ENCODE results near the gene ADGRD2. TPM values are rescaled to one million over a fixed set of nuclear protein-coding genes. Genes with fewer than 3 reads are reported as not detected.

Gene ADGRD2
- total RNA-seq, 4 donors from 2014 or later, result 0.20 to 0.49 (median 0.36) TPM; not detected in 1

DNA sequence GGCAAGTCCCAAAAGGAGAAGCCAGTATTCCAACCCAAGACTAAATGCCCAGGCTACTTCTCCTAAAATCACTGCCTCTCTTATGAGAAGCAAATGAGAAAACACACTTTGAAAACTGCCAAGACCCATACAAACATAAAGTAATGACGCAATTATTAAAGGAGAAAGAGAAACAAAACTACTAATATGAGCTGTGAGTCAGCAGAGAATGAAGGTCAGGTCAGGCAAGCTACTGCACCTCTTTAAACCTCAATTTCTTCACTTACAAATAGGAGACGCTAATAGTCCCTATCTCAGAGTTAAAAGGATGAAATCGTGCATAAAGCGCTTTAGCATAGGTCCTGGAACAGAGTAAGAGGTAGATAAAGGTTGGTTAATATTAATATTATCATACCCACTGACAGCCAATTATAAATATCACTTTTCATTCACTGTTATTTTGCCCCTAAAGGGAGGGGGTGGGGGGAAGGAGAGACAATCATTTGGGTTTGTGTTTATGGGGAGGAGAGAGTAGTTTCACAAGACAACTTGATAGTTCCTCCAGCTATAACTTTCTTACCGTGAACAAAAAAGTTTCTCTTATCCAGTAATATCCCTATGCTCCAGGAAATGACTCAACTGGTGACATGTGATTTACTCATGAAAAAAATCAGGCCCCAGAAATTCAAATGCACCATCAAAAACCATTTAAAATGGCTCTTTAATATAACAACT is 38.6 kb upstream of the ADGRD2 start:
- H3K4me3 ChIP-seq (ENCODE audit: low read depth, poor library complexity, severe bottlenecking), result no peak overlapping the region
- WGBS, 2 donors, result 76 to 78% methylated on average over 5 of the region's 5 CpGs
- no peak for DNase-seq (ENCODE audit: low spot score in 2 of 2)
- TF ChIP-seq POLR2A (IDR thresholded peaks at IDR 0.05), result no peak
- TF ChIP-seq, protein P1, sequence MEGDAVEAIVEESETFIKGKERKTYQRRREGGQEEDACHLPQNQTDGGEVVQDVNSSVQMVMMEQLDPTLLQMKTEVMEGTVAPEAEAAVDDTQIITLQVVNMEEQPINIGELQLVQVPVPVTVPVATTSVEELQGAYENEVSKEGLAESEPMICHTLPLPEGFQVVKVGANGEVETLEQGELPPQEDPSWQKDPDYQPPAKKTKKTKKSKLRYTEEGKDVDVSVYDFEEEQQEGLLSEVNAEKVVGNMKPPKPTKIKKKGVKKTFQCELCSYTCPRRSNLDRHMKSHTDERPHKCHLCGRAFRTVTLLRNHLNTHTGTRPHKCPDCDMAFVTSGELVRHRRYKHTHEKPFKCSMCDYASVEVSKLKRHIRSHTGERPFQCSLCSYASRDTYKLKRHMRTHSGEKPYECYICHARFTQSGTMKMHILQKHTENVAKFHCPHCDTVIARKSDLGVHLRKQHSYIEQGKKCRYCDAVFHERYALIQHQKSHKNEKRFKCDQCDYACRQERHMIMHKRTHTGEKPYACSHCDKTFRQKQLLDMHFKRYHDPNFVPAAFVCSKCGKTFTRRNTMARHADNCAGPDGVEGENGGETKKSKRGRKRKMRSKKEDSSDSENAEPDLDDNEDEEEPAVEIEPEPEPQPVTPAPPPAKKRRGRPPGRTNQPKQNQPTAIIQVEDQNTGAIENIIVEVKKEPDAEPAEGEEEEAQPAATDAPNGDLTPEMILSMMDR (IDR thresholded peaks at IDR 0.05), result no peak
- intact Hi-C loops (cut with DNase I; ENCODE audit: low total_unique reads), result no loop called here

DNA sequence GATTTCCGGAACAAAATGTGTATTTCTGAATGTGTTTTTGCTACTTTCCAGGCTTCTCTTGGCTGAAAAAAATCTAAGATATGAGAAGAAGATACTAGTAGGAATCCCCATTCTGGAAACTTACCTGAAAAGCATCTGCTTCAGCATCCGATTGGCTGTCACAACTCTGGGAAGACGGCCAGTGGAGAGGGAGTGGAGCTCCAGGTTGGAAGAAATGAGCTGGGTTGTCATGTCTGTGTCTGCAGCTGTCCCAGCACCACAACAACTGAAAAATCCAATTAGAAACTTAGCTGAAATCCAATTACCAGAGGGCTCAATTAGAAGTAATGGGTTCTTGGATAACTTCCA is 38.0 kb upstream of the ADGRD2 start:
- H3K4me3 ChIP-seq (ENCODE audit: low read depth, poor library complexity, severe bottlenecking), result no peak overlapping the region
- intact Hi-C loops (cut with DNase I; ENCODE audit: low total_unique reads), result no loop called here
- TF ChIP-seq, protein P1 (IDR thresholded peaks at IDR 0.05), result no peak
- TF ChIP-seq POLR2A (IDR thresholded peaks at IDR 0.05), result no peak
- WGBS, 2 donors, result 80 to 83% methylated on average over 3 of the region's 3 CpGs
- no peak for DNase-seq (ENCODE audit: low spot score in 2 of 2)

DNA sequence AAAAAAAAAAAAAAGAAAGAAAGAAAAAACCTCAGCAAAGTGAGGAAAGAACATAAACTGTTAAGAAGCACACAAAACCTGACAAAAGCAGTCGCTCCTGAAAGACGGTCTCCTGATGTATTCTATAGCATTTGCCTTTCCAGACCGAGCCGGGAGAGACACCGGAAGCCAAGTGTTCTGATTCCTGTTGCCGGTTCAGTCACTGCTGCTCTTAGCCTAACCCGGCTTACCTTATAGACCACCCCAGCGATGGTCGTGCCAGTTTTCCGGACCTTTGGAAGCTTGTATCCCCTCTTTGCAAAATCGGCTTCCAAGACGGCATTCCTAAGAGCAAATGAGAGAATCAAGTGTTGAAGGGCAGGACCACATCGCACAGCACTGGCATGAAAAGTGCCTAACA is 35.6 kb upstream of the ADGRD2 start:
- no peak for DNase-seq (ENCODE audit: low spot score in 2 of 2)
- peak overlapping the region; percentile 51 for H3K4me3 ChIP-seq (ENCODE audit: low read depth, poor library complexity, severe bottlenecking)
- WGBS, 2 donors, result 9 to 18% methylated on average over 13 of the region's 13 CpGs
- intact Hi-C loops (cut with DNase I; ENCODE audit: low total_unique reads), result loop anchor here (5.0 kb wide), 1 partner anchor 128 kb away; no protein-coding TSS in a partner anchor
- TF ChIP-seq, protein P1 (IDR thresholded peaks at IDR 0.05), result no peak
- TF ChIP-seq POLR2A (IDR thresholded peaks at IDR 0.05), result no peak

DNA sequence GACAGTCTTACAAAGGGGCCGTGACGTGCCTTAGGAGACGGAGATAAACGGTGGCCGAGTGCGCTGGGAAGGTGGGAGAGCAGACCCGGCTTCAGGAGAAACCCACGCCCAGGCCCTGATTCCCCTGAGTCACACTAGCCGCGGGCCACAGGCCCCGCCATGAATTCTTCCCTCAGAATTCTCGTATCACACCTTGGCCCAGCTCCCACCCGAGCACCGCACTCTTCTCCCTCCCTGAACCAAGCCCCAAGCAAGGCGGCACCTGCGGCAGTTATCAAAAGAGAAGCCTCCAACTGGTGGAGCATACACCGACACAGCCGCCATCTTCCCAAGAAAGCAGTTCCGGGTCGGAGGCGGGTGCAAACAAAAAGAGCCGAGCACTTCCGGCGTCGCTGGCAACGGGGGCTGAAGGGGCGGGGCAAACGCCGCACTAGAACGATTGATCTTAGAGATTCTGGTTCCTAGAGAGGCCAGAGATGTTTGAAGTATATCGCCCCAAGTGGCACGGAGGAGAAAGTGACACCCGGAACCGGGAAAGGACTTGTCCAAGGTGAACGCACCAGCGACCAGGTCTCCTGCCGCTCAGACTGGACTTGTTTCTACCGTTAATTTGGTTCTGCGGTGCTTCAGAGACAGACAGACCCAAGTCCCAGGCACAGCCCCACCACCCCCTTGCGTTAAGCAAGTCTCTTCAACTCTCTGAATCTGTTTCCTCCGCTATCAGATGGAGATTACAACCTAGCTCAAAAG is 35.0 kb upstream of the ADGRD2 start, which contains the start of gene PSMB7:
Gene PSMB7 (minus strand): TSS at position 341 of the 750 bp plus-strand sequence. CDS start 17 bp downstream, at position 324.
- 5 to 7% methylated on average over 41 of the region's 41 CpGs for WGBS, 2 donors

DNA sequence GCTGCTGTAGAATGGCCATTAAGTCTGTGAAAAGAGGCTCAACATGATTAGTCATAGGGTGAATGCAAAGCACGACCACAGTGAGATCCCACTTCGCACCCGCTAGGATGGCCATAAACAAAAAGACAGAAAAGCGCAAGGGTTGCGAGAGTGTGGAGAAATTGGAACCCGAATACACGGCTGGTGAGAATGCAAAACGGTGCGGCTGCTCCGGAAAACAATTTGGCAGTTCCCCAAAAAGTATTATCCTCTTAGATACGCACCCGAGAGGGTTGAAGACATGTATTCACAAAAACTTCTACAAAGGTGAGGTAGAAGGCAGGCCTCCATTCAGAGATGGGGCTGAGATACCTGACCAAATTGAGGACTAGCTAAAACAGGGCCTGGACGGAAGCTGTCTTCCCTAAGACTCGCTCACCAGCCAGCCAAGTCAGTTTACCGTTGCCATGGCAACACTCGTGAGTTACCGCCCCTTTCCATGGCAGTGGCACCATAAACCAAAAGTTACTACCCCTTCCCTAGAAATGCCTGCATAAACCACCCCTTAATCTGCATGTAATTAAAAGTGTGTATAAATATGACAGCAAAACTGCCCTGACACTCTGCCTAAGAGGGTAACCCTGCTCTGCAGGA is 34.3 kb upstream of the ADGRD2 start:
- H3K4me3 ChIP-seq (ENCODE audit: low read depth, poor library complexity, severe bottlenecking), result no peak overlapping the region
- DNase-seq (ENCODE audit: low spot score in 2 of 2), result peak in 1 of 2 donors; percentile 82
- WGBS, 2 donors, result 80% methylated on average over 17 of the region's 17 CpGs
- TF ChIP-seq POLR2A (IDR thresholded peaks at IDR 0.05), result no peak
- TF ChIP-seq, protein P1 (IDR thresholded peaks at IDR 0.05), result no peak
- intact Hi-C loops (cut with DNase I; ENCODE audit: low total_unique reads), result loop anchor here (5.0 kb wide), 1 partner anchor 126 kb away; no protein-coding TSS in a partner anchor

More for the DNA sequence above, 35.0 kb upstream of the ADGRD2 start, which contains the start of gene PSMB7:
- H3K4me3 ChIP-seq (ENCODE audit: low read depth, poor library complexity, severe bottlenecking), result peak within 1 kb of the TSS; percentile 51
- DNase-seq (ENCODE audit: low spot score in 2 of 2), result peak; percentile 97 to 99
- intact Hi-C loops (cut with DNase I; ENCODE audit: low total_unique reads), result loop anchor here (5.0 kb wide), 1 partner anchor 127 kb away; no protein-coding TSS in a partner anchor
- TF ChIP-seq, protein P1 (IDR thresholded peaks at IDR 0.05), result peak in 1 of 3 donors; percentile 75
- no peak for TF ChIP-seq POLR2A (IDR thresholded peaks at IDR 0.05)

All from lower leg skin (tissue), 4 donors.